Hepatocyte (in vitro differentiated cells): ENCODE measurements around the gene GPR15.

Source experiments
- CTCF ChIP-seq: fragments of 200-600 bp; sonication (generic); IDR thresholded peaks from 2 replicates; pipeline ENCODE4 v1.5.1; 2016; ENCODE audit warnings: antibody characterized with exemption, mild to moderate bottlenecking; ENCODE audit not compliant: poor library complexity
- EZH2 ChIP-seq: fragments of 200-600 bp; sonication (generic); IDR thresholded peaks from 2 replicates; pipeline ENCODE4 v1.6.1; 2016; ENCODE audit warnings: antibody characterized with exemption, mild to moderate bottlenecking, borderline replicate concordance
- EZH2phosphoT487 ChIP-seq: fragments of 200-600 bp; sonication (generic); IDR thresholded peaks from one replicate; pipeline ENCODE4 v1.6.1; 2018; ENCODE audit warnings: antibody characterized with exemption, mild to moderate bottlenecking, low read depth, moderate library complexity; ENCODE audit not compliant: unreplicated experiment, severe bottlenecking

GRCh38 chr3:98530676-98531075, 1.1 kb upstream of the GPR15 start:
- TF ChIP-seq EZH2phosphoT487, result no peak
- TF ChIP-seq CTCF, result no peak
- TF ChIP-seq EZH2, result no peak
